Measurements from ENCODE around the gene IFT52.
"Not testable (repeated sequence)": the region's sequence is repeated elsewhere in the genome, so short reads cannot be mapped to it uniquely, and the experiment has no call there.

- not testable (repeated sequence) for TF ChIP-seq FOXP2 (optimal IDR thresholded peaks at IDR 0.05; ENCODE audit: control extremely low read depth, extremely low read length, insufficient read depth); EZH2 (IDR thresholded peaks at IDR 0.05)
Measured at GRCh38 chr20:43588526-43588925, 2.2 kb upstream of the IFT52 start.

All from SK-N-MC (cell line).